ENCODE measurements around the gene COX7A2L. TPM values are rescaled to one million over a fixed set of nuclear protein-coding genes. Genes with fewer than 3 reads are reported as not detected.

COX7A2L gene
- total and polyA plus RNA-seq, 5 experiments from 2014 or later = 73.1 to 222 (median 174) TPM

- H3K4me1 Mint-ChIP-seq = peaks cover 24 to 43% (median 36%) of the 10 kb centered on the region in 4 donors
- POLR2A ChIA-PET = interaction anchor here (1.2 to 1.4 kb wide), 2 partner anchors 18 to 57 kb away, joined by 4 read pairs; partner anchors contain the start of gene COX7A2L
- H3K4me3 Mint-ChIP-seq = peak overlapping the region in 2 of 10 donors; percentile 20 to 42
- H3K9me3 Mint-ChIP-seq = peaks cover 0 to 8% (median 0%) of the 10 kb centered on the region in 9 donors
- H3K36me3 Mint-ChIP-seq = peaks cover 18 to 63% (median 30%) of the 10 kb centered on the region in 3 donors
- H3K27ac Mint-ChIP-seq = peak overlapping the region in 7 of 10 donors; percentile 56 to 87 (median 75)
- H3K27me3 Mint-ChIP-seq = no peaks in the 10 kb centered on the region
- ATAC-seq (no peak), DNase-seq (no peak)
Measured at GRCh38 chr2:42342795-42343241, 18.2 kb downstream of the COX7A2L start.

- H3K4me1 Mint-ChIP-seq = peaks cover 24 to 41% (median 36%) of the 10 kb centered on the region in 4 donors
- POLR2A ChIA-PET = interaction anchor here (1.2 kb wide), 1 partner anchor 57 kb away, joined by 4 read pairs; no protein-coding TSS in a partner anchor
- no peak for DNase-seq
Measured at GRCh38 chr2:42342061-42342794, 18.8 kb downstream of the COX7A2L start.

DNA sequence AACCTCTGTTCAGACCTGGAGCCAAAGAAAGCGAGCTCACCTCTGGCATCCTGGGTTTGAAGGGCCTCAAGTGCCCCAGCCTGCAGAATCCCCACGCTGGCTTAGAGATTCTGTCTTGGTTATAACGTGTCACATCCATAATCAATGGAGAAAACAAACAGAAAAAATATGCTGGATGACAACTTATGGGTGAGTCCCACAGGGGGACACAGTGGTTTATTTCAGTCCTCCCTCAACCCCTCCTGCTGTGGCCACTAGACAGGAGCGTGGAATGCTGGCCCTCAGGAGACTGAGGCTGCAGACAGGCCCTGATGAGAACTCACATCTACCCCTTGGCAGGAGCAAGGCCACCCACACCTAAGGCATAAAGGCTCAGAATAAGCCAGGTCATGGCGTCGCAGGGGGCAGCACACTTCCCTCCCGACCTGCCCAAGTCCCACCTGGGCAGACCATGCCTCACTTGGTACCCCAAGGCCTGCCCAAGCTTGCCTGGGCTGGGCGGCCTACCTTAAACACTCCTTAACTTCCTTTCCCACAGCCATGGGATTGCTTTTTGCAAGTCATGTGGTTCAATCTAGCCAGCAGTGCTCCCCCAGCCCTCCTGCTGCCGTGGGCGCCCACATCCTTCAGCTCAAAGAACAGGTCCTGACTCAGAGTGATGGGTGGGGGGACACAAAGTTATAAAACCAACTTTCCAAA lies 19.9 kb downstream of the COX7A2L start:
- ATAC-seq = peak in 1 of 2 donors; percentile 38
- Mint-ChIP-seq H3K27ac (peak overlapping the region in 9 of 10 donors; percentile 49 to 91 (median 72)), H3K27me3 (no peaks in the 10 kb centered on the region), H3K4me1 (peaks cover 23 to 41% (median 34%) of the 10 kb centered on the region in 4 donors), H3K4me3 (peak overlapping the region in 1 of 10 donors; percentile 36), H3K9me3 (peaks cover 0 to 17% (median 2%) of the 10 kb centered on the region in 9 donors), H3K36me3 (peaks cover 26 to 62% (median 44%) of the 10 kb centered on the region in 3 donors)
- POLR2A ChIA-PET = no interaction called here
- DNase-seq = no peak

More at GRCh38 chr2:42342061-42342794, 18.8 kb downstream of the COX7A2L start:
- peak; percentile 34 to 44 for ATAC-seq
- Mint-ChIP-seq H3K4me3 (peak overlapping the region in 4 of 10 donors; percentile 14 to 35 (median 15)), H3K27ac (peak overlapping the region; percentile 60 to 91 (median 84)), H3K36me3 (peaks cover 23 to 64% (median 34%) of the 10 kb centered on the region in 3 donors), H3K9me3 (peaks cover 0 to 14% (median 2%) of the 10 kb centered on the region in 9 donors), H3K27me3 (no peaks in the 10 kb centered on the region)

GRCh38 chr2:42340045-42340937 lies 20.7 kb downstream of the COX7A2L start:
- POLR2A ChIA-PET = no interaction called here
- H3K4me3 Mint-ChIP-seq = peak overlapping the region in 1 of 10 donors; percentile 15
- ATAC-seq = no peak

DNA sequence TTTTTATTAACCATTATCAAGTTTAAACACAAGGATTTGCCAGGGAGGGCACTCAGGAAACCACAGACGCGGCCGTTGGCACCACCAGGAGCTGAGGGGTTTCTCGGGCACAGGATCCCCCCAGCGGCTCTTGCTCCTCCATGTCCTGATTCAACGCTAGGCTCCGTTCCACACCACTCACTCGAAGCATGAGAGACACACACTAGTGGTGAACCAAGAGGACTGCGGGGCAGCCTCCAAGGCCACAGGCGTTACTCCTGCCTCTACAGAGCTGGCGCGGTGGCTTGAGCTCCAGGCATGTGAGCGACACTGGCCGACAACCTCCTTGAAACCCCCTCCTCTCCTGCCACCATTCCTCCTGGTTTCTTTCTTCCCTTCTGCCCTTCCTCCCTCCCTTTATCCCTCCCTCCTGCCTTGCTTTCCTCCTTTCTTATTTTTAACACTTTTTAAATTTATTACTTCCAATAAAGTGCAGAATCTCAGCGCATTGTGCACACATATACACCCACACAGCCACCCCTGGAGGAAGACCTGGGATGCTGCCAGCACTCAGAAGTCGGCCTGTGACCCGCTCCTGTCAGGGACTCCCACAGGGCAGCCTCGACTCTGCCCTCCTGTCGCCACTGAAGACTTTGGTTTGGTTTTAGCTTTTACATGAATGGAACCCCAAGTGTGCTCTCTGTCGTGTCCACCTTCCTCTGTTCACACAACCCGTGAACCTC lies 21.7 kb downstream of the COX7A2L start:
- DNase-seq (no peak), ATAC-seq (no peak)
- H3K4me1 Mint-ChIP-seq = peaks cover 23 to 41% (median 33%) of the 10 kb centered on the region in 4 donors
- peaks cover 0 to 17% (median 2%) of the 10 kb centered on the region in 9 donors for H3K9me3 Mint-ChIP-seq
- H3K36me3 Mint-ChIP-seq = peaks cover 34 to 58% (median 43%) of the 10 kb centered on the region in 3 donors
- H3K27me3 Mint-ChIP-seq = no peaks in the 10 kb centered on the region
- POLR2A ChIA-PET = no interaction called here
- peak overlapping the region in 1 of 10 donors; percentile 20 for H3K4me3 Mint-ChIP-seq
- peak overlapping the region in 7 of 10 donors; percentile 15 to 85 (median 65) for H3K27ac Mint-ChIP-seq

More at GRCh38 chr2:42340045-42340937, 20.7 kb downstream of the COX7A2L start:
- Mint-ChIP-seq H3K27me3 (no peaks in the 10 kb centered on the region), H3K9me3 (peaks cover 0 to 17% (median 2%) of the 10 kb centered on the region in 9 donors), H3K36me3 (peaks cover 34 to 63% (median 40%) of the 10 kb centered on the region in 3 donors), H3K27ac (peak overlapping the region in 9 of 10 donors; percentile 64 to 87 (median 67)), H3K4me1 (peaks cover 23 to 41% (median 33%) of the 10 kb centered on the region in 4 donors)
- no peak for DNase-seq

DNA sequence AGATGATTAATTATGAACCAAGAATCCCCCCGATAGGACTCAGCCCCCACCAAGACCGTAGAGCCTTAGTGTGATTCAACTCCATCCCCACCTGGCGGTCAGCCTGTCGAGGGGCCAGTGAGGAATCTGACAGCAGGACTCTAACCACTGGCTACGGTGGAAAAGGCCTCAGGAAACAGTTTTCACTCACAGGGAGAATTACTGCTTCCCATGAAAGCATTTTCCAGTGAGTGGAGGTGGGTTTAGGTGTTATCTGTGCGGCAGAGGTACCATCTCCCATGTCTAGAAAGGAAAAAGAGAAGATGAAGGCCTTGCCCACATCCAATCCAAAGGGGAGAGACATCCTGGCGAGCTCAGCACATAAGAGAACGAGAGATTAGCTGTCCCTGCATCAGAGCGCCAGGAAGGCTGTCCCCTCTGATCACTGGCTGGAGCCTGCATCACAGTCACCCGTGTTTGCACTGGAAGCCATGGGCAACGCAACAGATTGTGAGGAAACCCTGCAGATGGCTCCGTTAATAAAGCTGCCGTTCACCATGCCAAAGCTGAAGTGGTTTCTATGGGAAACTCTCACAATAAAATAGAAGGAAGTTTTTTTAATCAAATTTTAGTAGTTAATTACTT lies 22.3 kb downstream of the COX7A2L start:
- no peak overlapping the region for H3K4me3 Mint-ChIP-seq
- POLR2A ChIA-PET = no interaction called here
- peaks cover 23 to 40% (median 32%) of the 10 kb centered on the region in 4 donors for H3K4me1 Mint-ChIP-seq
- ATAC-seq = no peak
- peak overlapping the region in 7 of 10 donors; percentile 15 to 66 (median 29) for H3K27ac Mint-ChIP-seq
- peaks cover 0 to 17% (median 2%) of the 10 kb centered on the region in 9 donors for H3K9me3 Mint-ChIP-seq
- no peaks in the 10 kb centered on the region for H3K27me3 Mint-ChIP-seq
- H3K36me3 Mint-ChIP-seq = peaks cover 34 to 61% (median 50%) of the 10 kb centered on the region in 3 donors
- no peak for DNase-seq

- Mint-ChIP-seq H3K27me3 (no peaks in the 10 kb centered on the region), H3K9me3 (peaks cover 0 to 17% (median 2%) of the 10 kb centered on the region in 9 donors), H3K4me3 (no peak overlapping the region), H3K27ac (peak overlapping the region in 4 of 10 donors; percentile 15 to 84 (median 48)), H3K36me3 (peaks cover 40 to 61% (median 56%) of the 10 kb centered on the region in 3 donors), H3K4me1 (peaks cover 20 to 33% (median 27%) of the 10 kb centered on the region in 4 donors)
- DNase-seq (no peak), ATAC-seq (no peak)
- POLR2A ChIA-PET = no interaction called here
Measured at GRCh38 chr2:42337846-42338566, 23.0 kb downstream of the COX7A2L start.

- no peak for DNase-seq
- Mint-ChIP-seq H3K27me3 (no peaks in the 10 kb centered on the region), H3K27ac (peak overlapping the region in 3 of 10 donors; percentile 5 to 84 (median 68)), H3K9me3 (peaks cover 0 to 17% (median 2%) of the 10 kb centered on the region in 9 donors), H3K36me3 (peaks cover 44 to 65% (median 56%) of the 10 kb centered on the region in 3 donors), H3K4me3 (no peak overlapping the region), H3K4me1 (peaks cover 17 to 28% (median 23%) of the 10 kb centered on the region in 4 donors)
- POLR2A ChIA-PET = no interaction called here
- ATAC-seq = no peak
Measured at GRCh38 chr2:42337356-42337820, 23.6 kb downstream of the COX7A2L start.

GRCh38 chr2:42336361-42336965 lies 24.6 kb downstream of the COX7A2L start:
- Mint-ChIP-seq H3K27me3 (no peaks in the 10 kb centered on the region), H3K4me3 (no peak overlapping the region), H3K4me1 (peaks cover 8 to 19% (median 14%) of the 10 kb centered on the region in 4 donors), H3K36me3 (peaks cover 44 to 75% (median 56%) of the 10 kb centered on the region in 3 donors), H3K9me3 (peaks cover 0 to 17% (median 2%) of the 10 kb centered on the region in 9 donors), H3K27ac (peak overlapping the region in 4 of 10 donors; percentile 21 to 48 (median 38))
- POLR2A ChIA-PET = no interaction called here
- no peak for ATAC-seq
- DNase-seq = no peak

DNA sequence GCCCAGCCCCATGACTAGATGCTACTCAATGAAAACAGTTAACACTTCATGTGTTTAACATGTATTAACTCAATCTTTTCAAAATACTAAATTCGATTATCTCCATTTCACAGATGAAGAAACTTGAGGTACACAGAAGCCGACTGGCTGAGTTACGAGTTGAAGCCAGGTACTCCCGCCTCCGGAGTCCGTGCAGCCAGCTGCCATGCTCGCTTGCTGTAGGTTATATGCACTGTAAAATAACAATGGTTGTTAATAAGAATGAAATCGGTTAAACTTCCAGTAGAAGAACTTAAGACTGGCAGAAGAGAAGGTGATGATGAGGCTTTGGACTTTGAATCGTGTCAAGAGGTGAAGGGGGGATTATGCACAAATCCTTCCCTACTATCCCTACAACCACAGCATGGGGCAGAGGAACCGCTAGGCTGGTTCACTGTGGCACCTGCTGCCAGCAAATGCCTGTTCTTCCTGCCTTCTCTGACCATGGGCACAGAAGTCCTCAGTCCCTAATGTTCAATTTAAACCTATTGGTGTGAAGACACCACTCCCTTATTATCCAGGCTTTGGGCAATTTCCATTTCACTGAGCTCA lies 25.4 kb downstream of the COX7A2L start:
- Mint-ChIP-seq H3K9me3 (peaks cover 0 to 17% (median 2%) of the 10 kb centered on the region in 9 donors), H3K27me3 (no peaks in the 10 kb centered on the region), H3K27ac (peak overlapping the region in 2 of 10 donors; percentile 15 to 21), H3K4me3 (no peak overlapping the region), H3K36me3 (peaks cover 44 to 79% (median 54%) of the 10 kb centered on the region in 3 donors), H3K4me1 (peaks cover 6 to 11% (median 9%) of the 10 kb centered on the region in 4 donors)
- no peak for ATAC-seq
- no peak for DNase-seq
- POLR2A ChIA-PET = no interaction called here
